ENCODE data around the gene OR52E6.

OR52E6 gene

DNA sequence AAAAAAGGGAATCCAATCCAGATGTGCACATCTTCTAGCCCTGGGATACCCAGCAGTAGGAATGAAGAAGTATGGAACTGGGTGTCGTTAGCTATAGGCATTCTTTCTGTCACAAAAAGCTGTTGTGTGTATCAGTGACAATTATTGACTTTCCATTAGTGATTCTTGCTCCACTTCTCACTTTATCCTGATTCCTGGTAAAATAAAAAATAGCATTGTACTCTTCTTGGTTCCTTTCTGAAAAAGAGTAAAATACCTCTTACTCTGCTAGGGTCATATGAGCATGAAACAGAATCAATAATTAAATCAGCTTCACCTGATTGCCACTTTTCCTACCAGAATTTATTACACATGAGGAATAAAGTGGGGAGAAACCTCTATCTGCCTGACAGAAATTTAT is at the start of gene OR52E6:
OR52E6 (minus strand) TSS at position 101 of the 400 bp plus-strand sequence; CDS start at position 101, 0 bp downstream.
- no peak for DNase-seq

GRCh38 chr11:5891216-5891800 is 49.6 kb upstream of the OR52E6 start:
- DNase-seq, result peak; percentile 46

DNA sequence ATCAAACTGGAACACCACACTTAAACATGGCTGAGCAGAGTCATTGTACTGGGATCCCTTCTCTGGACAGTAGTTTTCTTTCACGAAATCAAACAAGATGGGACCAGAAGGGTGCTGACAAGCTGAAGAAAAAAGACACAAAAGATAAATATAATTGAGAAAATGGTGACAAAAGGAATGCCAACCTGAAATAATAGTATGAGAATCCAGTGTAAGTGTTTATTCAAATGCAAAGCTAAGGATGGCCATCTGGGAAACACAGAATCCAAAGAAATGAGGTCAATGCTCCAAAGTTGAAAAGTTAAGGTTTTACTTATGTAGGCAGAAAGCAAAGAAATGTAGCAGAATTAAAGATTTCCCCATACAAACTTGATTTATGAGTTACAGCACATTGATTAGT is 46.0 kb upstream of the OR52E6 start:
- no peak for DNase-seq

DNA sequence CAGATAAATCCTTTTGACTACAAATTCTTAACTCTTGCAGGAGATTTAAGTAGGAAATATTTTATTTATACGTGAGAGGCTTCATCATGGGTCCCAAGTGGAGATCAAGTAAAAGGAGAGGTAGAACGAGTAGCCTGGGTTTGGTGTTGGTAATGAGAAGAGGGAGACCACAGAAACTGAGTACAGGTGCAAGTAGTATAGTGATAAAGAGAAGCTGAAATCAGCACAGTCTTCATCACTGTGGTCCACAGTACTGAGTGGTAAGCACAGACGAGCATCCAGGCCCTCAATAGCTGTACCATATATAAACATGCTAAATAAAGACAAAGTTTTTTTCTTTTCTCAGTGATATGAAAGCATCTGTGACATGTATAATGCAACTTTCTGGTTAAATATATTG is 45.5 kb upstream of the OR52E6 start:
- DNase-seq, result no peak

- no peak for DNase-seq
These were observed 40.1 kb upstream of the OR52E6 start for GRCh38 chr11:5881756-5882155.

- no peak for DNase-seq
These were observed 38.6 kb upstream of the OR52E6 start, which contains the start of gene OR52E4 for GRCh38 chr11:5880329-5880728. Gene OR52E4 (plus strand): TSS chr11:5880629. CDS start chr11:5884293, 3,664 bp downstream.

DNA sequence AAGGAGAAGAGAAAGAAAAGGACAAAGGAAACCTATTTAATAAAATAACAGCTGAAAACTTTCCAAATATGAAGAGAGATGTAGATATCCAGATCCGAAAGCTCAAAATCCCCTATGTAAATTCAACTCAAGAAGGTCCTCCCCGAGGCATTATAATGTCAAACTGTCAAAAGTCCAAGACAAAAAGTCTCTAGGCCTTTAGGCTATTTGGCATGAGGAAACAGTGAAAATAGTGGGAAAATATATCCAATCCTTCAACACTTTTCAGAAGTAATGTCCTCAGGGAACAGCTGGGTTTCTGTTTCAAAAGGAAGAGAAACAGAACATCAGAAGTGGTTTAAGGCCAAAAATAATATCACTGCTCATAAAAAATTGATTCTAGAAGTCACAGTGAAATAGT is 36.9 kb upstream of the OR52E6 start:
- no peak for DNase-seq

DNA sequence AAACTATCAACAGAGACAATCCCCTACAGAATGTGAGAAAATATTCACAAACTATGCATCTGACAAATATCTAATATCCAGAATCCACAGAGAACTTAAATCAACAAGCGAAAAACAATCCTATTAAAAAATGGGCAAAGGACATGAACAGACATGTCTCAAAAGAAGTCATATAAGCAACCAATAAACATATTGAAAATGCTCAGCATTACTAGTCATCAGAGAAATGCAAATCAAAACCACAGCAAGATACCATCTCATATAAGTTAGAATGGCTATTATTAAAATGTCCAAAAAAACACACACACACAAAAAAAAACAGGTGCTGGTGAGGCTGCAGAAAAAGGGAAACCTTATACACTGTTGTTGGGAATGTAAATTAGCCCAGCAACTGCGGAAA is 24.1 kb upstream of the OR52E6 start:
- no peak for DNase-seq

DNA sequence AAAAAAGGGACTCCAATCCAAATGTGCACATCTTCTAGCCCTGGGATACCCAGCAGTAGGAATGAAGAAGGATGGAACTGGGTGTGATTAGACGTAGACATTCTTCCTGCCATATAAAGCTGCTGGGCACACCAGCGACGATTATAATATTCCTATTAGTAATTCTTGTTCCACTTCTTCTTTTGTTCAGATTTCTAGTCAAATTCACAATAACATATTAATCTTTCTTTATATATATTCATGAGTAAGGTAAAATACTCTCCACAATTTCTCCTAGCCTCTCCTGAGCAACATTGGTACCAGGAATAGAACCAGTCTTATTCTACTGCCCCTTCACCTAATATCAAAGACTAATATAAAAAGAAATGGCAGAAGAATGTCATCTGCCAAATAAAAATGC is 15.9 kb upstream of the OR52E6 start, which contains the start of gene OR52E8:
OR52E8 (minus strand) TSS at position 101 of the 400 bp plus-strand sequence; CDS start at position 101, 0 bp downstream.
- DNase-seq, result no peak

- no peak for DNase-seq
These were observed 9.3 kb upstream of the OR52E6 start for GRCh38 chr11:5851002-5851401.

DNA sequence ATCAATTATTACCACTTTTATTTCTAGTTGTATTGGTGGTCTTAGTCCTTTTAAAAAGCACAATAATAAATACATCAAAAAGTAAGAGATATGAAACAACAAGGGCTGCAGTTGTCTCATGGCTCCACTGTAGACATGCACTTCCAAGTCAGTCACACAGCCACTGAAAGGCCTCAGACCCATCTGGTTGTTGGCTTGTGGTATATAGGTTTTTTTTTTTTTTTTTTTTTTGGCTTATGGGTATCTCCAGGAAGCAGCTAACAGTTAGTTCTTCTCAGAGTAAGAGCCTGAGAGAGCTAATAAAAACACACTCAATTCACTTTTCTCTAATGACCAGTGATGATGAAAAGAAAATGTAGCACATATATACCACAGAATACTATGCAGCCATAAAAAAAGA is 6.0 kb upstream of the OR52E6 start:
- DNase-seq, result no peak

DNA sequence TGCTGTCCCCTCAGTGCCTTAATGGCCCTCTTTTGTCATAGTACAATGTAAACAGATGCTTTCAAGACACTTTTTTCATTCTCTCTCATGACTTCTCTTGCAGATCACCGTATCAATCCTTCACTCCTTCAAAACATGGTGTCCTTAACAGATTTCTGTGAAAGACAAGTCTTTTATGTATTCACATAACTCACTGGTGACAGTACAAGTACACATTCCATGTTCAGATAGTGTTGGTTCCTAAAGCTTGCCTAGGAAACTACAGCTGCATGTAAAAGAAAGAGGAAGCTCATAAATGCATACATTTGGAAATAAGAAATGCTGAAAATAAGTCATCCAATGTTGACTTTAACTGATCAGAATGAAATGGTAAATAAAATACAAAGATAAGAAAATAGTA is 5.0 kb upstream of the OR52E6 start:
- DNase-seq, result no peak

GRCh38 chr11:5837695-5838094 is 4.0 kb downstream of the OR52E6 start:
- DNase-seq, result no peak

DNA sequence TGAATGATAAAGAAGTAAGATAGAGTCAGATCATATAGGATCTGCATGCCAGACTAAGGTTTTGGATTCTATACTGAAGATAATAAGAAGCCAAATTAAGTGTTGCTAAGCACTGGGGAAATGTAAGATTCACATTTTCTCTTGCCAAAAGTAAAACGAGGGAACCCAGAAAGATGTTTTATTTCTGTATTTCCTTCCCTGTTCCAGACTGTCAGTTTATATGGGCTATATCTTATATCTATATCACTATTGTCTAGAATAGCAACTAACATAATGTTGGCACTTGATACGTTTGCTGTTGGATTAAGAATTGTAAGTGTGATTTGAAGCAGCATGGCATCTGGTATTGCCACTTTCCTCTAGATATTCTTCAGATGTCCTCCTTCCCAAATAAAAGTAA is 8.3 kb downstream of the OR52E6 start:
- no peak for DNase-seq

- no peak for DNase-seq
These were observed 10.4 kb downstream of the OR52E6 start for GRCh38 chr11:5831196-5831829.

DNA sequence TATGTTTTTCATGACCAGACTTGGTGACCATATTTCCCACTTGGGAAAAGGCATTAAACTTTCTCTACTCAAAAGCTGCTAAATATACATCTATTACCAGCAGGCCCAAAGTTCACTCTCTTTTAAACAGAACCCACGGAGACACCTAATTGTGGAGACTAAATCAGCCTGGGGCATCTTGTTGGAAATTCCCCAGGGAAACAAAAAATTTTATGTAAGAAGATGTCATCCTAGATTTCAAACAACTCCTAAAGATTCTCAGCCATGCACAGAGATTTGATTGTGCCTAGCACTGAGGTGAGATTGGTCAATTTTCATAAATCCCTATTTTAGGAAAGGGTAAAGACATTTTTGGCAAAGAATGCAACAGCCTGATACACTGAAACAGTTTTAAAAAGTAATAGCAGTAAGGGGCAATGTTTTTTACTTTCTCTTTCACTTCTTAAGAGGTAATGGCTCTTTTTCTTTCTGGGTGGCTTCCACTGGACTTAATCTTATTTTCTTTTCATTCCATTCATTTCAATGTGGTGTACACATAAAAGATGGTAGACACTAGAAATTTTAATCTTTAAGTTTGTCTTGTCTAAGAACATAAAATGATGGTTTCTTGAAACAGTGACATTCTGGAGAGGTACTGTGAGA is 23.3 kb downstream of the OR52E6 start:
- DNase-seq, result peak; percentile 10

GRCh38 chr11:5815534-5815933 is 26.2 kb downstream of the OR52E6 start:
- DNase-seq, result no peak

DNA sequence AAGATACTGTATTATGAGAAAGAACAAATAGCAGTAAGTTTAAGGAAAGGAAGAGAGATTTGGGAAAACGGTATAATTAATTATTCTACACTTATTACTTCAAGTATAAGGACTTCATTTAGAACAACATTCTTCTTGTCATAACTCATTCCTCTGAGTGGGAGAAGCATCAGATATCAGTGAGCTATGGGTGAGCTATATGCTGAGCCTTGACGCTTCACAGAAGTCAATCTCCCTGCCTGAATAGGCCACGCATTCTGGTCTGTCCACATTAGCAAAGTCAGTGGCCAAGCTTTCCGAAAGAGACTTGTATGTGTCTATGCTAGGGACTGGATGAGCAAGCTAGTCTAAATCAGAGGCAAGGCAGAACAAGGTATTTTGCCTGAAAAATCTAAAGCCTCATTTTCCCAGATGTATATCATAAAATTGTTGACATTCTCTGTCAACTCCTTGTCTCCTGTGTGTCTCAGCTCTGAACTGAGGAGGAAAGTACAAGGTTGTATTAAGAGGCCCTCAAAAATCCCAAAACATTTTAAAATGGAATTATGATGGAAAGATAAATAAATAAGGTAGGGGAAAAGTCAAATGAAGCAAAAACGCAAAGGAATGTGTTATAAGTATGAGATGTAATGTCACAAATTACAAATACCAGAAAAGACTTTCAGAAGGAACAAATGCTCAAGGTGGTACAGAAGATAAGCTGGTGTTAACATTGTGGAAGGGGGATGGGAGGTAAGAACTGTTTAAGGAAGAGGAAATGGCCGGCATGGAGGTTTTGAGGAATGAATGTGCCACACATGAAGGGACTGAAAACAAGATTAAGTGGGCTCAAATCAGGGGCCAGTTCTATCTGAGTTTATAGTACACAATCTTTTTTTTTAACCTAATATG is 31.5 kb downstream of the OR52E6 start:
- peak; percentile 7 for DNase-seq

DNA sequence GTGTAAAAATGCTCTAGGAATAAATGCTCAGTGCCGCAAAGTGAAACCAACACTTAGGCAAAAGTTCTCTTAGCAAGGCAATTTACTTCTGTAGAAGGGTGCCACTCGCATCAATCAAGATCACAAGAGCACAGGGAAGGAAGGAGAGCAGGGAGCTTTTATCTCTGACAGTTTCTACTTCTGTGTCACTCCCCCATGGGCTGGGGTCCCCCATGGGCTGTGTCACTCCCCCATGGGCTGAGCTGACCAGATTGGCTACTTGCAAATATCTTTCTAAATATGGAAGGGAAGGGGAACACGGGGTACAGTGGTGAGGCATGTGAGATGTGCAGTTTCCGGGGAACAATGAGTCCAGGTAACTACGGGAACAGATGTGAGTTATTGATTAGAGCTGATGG is 32.6 kb downstream of the OR52E6 start:
- DNase-seq, result peak; percentile 69

- peak; percentile 91 for DNase-seq
These were observed 33.1 kb downstream of the OR52E6 start, which contains the start of gene OR52N2 for GRCh38 chr11:5808500-5809121. Gene OR52N2 (plus strand): TSS chr11:5808924. CDS start chr11:5820336, 11,412 bp downstream.

DNA sequence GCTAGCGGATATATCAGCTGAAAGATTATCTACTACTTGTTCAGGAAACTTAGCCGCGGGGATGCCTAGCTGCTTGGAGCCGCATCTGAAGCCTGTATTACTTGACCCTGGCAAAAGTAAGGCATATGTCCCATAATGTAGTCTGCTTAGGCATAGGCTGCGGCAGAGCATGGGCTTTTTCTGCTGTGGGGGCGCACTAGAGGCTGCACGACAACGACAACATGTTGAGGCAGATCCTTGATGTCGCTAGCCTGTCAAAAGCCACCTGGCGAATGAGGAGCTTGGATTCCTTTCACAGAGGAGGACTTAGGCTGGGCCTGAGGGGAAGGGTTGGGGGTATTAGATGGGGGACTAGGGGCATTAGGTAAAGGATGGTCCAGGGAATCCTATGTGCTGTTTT is 34.1 kb downstream of the OR52E6 start:
- no peak for DNase-seq

GRCh38 chr11:5803982-5804381 is 37.7 kb downstream of the OR52E6 start:
- no peak for DNase-seq

- DNase-seq, result no peak
These were observed 45.2 kb downstream of the OR52E6 start for GRCh38 chr11:5796541-5796940.
